Skin of body (tissue), 2 donors: Measurements from ENCODE around the gene OR1S2. TPM values are rescaled to one million over a fixed set of nuclear protein-coding genes. Genes with fewer than 3 reads are reported as not detected.
"Not testable (repeated sequence)": the region's sequence is repeated elsewhere in the genome, so short reads cannot be mapped to it uniquely, and the experiment has no call there.

ENCODE experiments used
- DNase-seq: peaks from one replicate; lab custom pipeline; 2025; lab: John Stamatoyannopoulos, UW
- total RNA-seq: library from RNA; depleted of rRNA; stranded (reverse); fragments of >200 nt; gene quantifications from one replicate; pipeline ENCODE4 v1.2.3, GENCODE V29; 2014

The OR1S2 gene, protein sequence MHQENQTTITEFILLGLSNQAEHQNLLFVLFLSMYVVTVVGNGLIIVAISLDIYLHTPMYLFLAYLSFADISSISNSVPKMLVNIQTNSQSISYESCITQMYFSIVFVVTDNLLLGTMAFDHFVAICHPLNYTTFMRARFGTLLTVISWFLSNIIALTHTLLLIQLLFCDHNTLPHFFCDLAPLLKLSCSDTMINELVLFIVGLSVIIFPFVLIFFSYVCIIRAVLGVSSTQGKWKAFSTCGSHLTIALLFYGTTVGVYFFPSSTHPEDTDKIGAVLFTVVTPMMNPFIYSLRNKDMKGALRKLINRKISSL
- total RNA-seq = not detected

DNA sequence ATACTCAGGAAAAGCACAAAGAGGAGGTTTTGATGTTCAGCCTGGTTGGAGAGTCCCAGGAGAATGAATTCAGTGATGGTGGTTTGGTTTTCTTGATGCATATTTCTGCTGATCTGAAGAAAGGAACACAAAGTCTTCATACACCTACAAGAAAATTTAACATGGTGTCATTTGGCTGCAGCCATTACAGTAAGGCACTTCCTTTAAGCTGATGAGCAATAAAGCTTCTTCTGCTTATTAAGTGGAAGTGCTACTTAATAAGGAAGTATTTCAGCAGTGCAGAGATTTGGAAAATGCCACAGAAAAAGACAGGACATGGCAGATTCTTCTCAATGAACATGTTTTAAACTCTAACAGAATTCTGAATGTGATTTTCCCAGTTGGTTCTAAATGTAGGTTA, at the start of gene OR1S2:
Gene OR1S2, minus strand, starts transcription at position 101 of the 400 bp plus-strand sequence. Its CDS starts 0 bp downstream, at position 101.
- DNase-seq = no peak

GRCh38 chr11:58243954-58244353, 40.0 kb upstream of the OR1S2 start:
- DNase-seq = no peak

DNA sequence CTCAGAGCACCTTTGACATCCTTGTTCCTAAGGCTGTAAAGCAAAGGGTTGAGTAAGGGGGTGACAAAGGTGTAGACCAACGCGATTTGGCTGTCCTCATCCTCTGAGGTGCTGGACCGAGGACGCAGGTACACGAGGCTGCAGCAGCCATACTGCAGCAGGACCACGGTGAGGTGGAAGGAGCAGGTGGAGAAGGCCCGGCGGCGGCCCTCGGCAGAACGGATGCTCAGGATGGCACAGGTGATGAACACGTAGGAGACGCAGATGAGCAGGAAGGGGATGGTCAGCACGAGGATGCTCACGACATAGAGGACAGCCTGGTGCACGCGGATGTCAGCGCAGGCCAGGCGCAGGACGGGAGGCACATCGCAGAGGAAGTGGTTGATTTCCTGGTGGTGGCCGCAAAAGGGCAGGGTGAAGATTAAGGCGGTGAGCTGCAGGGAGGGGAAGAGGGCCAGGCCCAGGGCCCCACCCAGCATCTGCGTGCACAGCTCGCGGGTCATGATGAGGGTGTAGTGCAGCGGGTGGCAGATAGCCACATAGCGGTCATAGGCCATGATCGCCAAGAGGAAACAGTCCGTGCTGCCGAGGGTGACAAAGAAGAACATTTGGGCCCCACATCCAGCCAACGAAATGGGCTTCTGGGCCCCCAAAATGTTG, 24.1 kb upstream of the OR1S2 start:
- DNase-seq = no peak

DNA sequence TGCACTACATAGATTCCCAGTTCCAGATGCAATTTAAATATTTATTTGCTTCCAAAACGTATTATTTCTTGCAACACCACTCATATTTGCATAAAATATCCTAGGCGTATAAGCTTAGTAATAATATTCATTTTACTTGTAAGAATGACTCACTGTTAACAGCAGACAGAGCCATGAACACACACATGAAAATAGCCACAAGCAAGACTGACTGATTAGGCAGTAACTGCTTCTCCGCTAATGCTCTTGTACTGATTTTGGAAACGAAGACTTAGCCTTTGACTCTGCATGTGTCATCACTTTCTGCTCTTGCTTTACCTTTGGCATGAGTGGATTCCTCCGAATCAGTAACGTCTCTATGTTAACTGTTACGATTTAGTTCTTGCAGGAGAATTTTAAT, 18.8 kb upstream of the OR1S2 start:
- no peak for DNase-seq

DNA sequence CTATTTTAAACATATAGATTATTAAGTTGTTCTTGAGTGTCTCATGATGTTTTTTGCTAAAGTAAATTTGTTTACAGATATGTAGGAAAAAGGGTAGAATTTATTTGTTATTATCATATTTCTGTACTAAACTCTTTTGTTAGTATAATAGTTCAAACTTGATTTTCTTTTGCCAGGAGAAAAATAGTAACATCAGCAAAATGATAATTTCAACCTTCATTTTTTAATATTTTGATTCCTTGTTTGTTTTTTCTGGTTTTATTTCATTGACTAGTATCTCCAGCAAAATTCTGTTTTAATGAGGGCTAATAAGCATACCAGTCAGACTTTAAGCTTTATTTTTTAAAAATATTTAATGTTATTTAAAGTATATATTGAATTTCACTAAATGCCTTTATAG, 12.5 kb upstream of the OR1S2 start:
- no peak for DNase-seq

GRCh38 chr11:58212420-58212819, 8.5 kb upstream of the OR1S2 start, which contains the start of gene OR1S1:
Gene OR1S1 (plus strand): TSS chr11:58212720.
- DNase-seq = not testable (repeated sequence)

DNA sequence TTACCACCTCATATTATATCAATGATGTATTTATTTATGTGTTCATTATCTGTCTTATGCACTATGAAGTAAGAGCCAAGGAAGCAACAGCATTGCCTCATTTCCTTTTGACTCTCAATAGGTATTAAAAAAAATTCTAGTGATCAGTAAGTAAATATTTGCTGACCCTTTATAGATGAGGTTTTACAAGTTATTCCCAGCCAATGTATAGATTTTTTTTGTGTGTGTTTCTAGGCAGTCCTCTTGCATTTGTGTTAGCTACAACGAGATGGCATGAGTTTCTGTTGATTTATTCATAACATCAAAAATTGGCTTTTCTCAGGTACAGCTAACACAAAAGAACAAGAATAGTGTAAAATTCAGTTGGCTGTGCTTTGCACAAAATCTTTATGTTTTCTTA, 4.7 kb downstream of the OR1S2 start:
- no peak for DNase-seq

DNA sequence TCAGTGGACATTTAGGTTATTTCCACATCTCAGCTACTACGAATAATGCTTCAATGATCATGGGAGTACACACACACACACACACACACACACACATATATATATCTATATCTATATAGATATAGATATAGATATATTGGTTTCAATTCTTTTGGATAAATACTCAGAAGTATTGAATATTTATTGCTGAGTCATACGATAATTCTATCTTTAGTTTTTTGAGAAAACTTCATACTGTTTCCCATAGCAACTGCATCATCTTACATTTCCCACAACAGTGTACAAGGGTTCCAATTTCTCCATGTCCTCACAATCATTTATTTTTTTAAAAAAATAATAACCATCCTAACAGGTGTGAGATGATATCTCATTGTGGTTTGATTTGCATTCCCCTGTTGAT, 8.0 kb downstream of the OR1S2 start:
- DNase-seq = no peak

- DNase-seq = no peak
Measured at GRCh38 chr11:58193391-58193790, 10.6 kb downstream of the OR1S2 start.

DNA sequence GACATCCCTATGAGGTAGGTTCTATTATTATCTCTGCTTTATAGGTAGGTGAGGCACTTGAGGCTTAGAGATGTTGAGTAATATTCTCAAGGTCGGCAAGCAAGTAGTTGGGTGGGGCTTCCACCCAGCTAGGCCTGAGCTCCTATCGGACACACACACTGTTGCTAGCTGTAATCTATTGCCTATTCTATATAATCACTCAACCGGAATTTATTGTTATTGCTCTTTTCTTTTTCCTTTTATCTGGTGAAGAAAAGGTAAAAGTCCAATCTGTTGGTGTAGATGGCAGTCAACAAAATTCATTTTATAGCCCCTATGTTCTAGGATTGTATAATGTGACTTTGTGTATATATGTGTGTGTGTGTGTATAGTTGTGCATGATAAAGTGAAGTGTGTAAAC, 11.7 kb downstream of the OR1S2 start:
- DNase-seq = no peak

DNA sequence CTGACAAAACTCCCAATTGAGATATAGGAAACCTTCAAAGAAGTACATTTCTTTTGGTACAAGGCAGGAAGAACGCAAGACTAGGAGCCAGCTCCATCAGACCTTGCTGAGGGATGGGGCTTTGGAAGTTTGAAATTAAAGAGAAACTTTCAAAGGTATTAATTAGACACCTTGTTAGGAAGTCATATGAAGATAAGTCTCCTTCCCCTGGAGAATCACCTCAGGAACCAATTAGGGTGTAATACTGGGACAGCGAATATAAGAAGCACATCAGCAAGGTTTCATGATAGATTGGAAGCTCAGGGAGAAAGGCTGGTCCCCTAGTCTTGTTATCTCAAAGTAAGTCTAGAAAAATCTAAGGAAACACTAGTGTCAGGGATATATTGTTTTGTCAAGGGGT, 15.2 kb downstream of the OR1S2 start, which contains the start of gene OR9Q2:
Gene OR9Q2, plus strand, starts transcription at position 301 of the 400 bp plus-strand sequence. CDS start 1,421 bp downstream, outside the sequence.
- no peak for DNase-seq

DNA sequence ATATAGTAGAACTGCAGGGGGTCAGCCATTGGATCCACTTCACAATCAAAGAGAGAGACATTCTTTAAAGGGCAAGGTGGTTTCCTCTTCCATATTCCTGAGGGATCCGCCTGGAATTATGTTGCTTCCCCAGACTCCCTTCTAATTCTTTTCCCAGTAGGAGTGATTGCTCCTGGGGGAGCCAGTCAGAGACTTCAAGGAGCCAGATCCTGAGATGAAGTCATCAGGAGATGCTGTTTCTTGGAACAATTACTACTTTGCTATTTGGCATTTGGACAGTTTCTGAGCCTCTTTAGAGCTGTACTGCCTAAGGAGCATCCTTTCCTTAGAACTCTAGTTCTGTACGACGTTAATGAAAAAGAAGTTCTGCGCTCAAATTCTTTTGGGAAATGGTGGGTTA, 17.0 kb downstream of the OR1S2 start:
- no peak for DNase-seq

GRCh38 chr11:58179648-58180047, 24.3 kb downstream of the OR1S2 start:
- DNase-seq = no peak

- DNase-seq = no peak
Measured at GRCh38 chr11:58178444-58178843, 25.5 kb downstream of the OR1S2 start.

DNA sequence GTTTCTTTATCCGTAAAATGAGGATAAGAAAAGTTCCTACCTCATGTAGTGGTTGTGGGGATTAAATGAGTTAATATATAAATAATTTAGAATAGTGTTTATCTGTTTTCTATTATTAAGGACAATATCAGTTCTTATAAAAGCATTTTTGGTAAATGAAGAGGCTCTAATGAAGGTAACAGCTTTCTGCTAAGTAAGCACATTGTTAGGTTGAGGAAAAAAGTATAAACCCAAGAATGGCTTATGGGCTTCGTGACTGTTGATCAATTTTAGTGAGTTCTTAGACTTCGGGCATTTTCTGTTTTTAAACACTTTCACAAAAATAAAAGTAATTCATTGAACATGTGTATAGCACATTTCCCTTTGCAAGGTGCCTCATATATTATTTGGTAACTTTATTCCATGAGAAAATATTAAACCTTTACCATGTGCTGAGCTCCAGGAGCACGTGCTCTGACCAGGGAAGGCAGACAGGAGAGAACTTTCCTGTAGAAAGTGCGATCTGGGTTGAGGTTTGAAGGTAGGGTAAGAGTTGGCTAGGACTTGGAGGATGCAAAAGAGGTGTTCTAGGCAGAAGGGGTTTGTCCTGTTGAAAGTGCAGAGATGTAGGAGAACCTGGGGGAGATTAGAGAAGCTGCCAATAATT, 26.4 kb downstream of the OR1S2 start:
- DNase-seq = no peak

DNA sequence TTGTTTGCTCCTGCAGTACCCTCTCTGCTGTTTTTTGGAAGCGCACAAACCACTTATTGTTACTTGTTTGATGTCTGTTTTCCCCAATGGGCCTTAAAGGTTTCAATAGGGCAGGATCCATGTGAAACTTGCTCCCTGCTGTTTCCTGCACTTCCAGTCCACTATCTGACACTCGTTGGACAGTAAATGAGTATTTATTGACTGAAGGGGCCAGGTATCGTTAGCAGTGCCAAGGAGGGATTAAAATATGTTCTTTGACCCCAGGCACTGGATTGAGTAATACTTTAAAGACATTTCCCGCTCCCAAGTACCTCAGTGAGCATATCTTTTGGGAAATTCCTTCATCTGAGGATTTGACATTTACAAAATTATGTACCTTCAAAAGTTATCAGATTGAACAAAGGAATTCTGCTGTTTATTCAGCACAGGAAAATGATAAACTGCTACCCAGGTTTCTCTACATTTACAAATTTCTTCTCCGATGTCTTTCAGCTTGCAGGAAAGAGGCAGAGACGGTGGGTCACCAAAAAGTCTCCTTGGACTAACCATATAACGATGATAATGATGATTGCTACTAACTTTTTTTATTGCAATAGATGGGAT, 38.3 kb downstream of the OR1S2 start:
- no peak for DNase-seq

DNA sequence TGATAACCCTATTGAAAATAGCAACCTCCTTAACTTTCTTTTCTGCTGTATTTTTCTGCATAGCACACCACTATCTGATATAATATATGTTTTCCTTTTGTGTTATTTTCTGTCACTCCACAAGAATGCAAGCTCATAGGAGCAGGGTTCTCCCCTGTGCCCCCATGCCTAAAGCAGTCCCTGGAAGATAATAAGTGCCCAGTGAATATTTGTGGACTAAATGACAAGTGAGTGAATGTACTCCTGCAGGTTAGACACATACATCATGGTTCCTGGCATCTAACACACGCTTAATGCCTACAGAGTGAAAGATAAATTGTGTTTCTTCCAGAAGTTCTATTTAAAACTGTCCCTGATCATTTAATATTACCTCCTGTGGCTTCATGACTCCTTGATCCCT, 39.0 kb downstream of the OR1S2 start:
- DNase-seq = no peak

DNA sequence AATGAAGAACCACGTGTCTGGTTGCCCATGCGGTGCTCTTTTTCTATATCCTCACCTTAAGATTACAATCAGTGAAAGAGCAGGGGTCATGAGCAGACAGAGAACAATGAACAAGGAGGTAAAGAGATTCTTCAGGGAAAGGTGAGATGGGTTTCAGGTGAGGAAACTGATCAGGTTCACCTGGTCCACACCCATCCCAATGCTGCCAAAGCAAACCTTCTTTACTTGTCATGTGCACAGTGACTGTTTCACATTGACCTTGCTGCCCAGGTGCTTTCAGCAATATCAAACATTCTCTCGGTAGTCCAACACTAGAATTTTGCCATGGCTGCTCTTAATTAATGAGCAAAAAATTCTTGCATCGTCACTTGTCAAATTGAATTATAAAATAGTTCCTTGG, 39.6 kb downstream of the OR1S2 start:
- no peak for DNase-seq
